Thyroid gland (tissue), 4 donors: Measurements from ENCODE around the gene PTH1R.

Experiments used
- CTCF ChIP-seq, 6 experiments: fragments of 200-600 bp in 3 of 6; fragments of 450-650 bp in 3 of 6; sonication (generic) in 3 of 6; IDR thresholded peaks; one replicate each; pipeline ENCODE4 v1.5.1; 2016 to 2019; ENCODE audit warnings: antibody characterized with exemption in 6 of 6, mild to moderate bottlenecking in 2 of 6, inconsistent platforms in 1 of 6, moderate library complexity in 1 of 6
- POLR2A ChIP-seq, 2 donors: fragments of 450-650 bp; IDR thresholded peaks; one replicate each; pipeline ENCODE4 v1.6.1; 2017; ENCODE audit warnings: antibody characterized with exemption in 2 of 2, mild to moderate bottlenecking in 2 of 2, moderate library complexity in 1 of 2

DNA sequence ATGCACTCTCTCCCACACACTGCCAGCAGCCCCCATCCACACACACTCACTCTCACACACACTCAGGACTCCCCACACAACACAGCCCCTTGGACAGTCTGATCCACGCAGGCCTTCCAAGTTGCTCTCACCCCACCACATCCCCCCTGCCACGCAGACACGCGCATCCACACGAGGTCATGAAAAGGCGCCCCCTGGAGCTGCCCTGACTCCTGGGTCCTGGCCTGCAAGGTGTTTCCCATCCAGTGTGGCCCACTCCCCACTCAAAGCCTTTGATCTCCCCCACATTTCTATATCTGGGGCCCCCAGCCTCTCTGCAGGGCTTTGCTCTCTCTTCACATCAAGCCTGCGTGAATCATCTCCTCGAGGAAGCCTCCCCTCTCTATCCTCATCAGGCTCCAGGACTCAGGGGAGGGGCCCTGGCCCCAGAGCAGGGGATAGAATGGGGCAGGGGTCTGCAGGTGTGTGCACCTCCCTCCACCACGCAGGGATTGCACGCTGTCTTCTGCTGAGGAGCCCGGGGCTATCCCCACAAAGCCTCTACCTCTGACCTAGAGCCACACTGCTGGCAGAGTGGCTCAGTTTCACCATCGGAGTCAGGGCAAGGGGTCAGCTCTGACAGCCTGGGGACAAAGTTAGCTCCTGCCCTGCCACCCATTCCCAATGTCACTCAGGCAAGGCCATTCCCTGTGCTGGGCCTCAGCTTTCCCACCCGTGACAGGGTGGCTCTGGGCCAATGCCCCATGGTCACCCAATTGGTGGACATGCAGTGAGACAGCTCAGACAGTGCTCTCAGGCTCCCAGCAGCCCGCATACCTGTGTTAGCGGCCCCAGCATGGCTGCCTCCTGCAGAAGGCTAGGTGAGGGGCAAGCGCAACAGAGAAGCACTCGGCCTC lies 20.7 kb upstream of the PTH1R start:
- TF ChIP-seq CTCF (IDR thresholded peaks at IDR 0.05), result no peak
- no peak for TF ChIP-seq POLR2A (IDR thresholded peaks at IDR 0.05)
